RCC 7860 (cell line): ENCODE measurements around the gene NKTR.
"Not testable (repeated sequence)": the region's sequence is repeated elsewhere in the genome, so short reads cannot be mapped to it uniquely, and the experiment has no call there.

Source experiments
- DNase-seq: peaks from one replicate; pipeline ENCODE4 v3.0.0-alpha.2; 2015; ENCODE audit warnings: low spot score
- FAIRE-seq: peaks from 2 replicates; lab custom pipeline; 2012; peaks lifted over from hg19 to GRCh38; lab: Jason Lieb, UNC

The NKTR gene

GRCh38 chr3:42600111-42600957 is at the start of gene NKTR:
TSS of gene NKTR (plus strand) at chr3:42600686. CDS start at chr3:42601007, 321 bp downstream.
- DNase-seq, result peak; percentile 96
- peak; percentile 87 for FAIRE-seq

- no peak for DNase-seq
- FAIRE-seq, result no peak
Measured at GRCh38 chr3:42552830-42553229, 47.7 kb upstream of the NKTR start.

- DNase-seq (no peak), FAIRE-seq (no peak)
Measured at GRCh38 chr3:42556089-42556632, 44.3 kb upstream of the NKTR start.

- DNase-seq, FAIRE-seq: not testable (repeated sequence)
Measured at GRCh38 chr3:42556817-42557216, 43.7 kb upstream of the NKTR start.

- DNase-seq, result no peak
- FAIRE-seq, result no peak
Measured at GRCh38 chr3:42557854-42558253, 42.6 kb upstream of the NKTR start.

- DNase-seq (no peak), FAIRE-seq (no peak)
Measured at GRCh38 chr3:42562047-42562907, 38.2 kb upstream of the NKTR start.

- no peak for FAIRE-seq
- no peak for DNase-seq
Measured at GRCh38 chr3:42569593-42570142, 30.8 kb upstream of the NKTR start.

- FAIRE-seq (no peak), DNase-seq (peak; percentile 20)
Measured at GRCh38 chr3:42572278-42572677, 28.2 kb upstream of the NKTR start.

GRCh38 chr3:42575137-42575741 is 25.2 kb upstream of the NKTR start:
- no peak for DNase-seq
- no peak for FAIRE-seq

GRCh38 chr3:42578054-42578453 is 22.4 kb upstream of the NKTR start:
- DNase-seq (no peak), FAIRE-seq (no peak)

- FAIRE-seq, DNase-seq: not testable (repeated sequence)
Measured at GRCh38 chr3:42579346-42579745, 21.1 kb upstream of the NKTR start.

- no peak for FAIRE-seq
- DNase-seq, result no peak
Measured at GRCh38 chr3:42581400-42581708, 19.1 kb upstream of the NKTR start.

- DNase-seq (peak; percentile 93), FAIRE-seq (no peak)
Measured at GRCh38 chr3:42581709-42582473, 18.6 kb upstream of the NKTR start, which contains the start of gene SEC22C. TSS of gene SEC22C (minus strand) at chr3:42581967. CDS start at chr3:42569046, 12,921 bp downstream.

- FAIRE-seq, result no peak
Measured at GRCh38 chr3:42582474-42583070, 17.9 kb upstream of the NKTR start.

GRCh38 chr3:42588625-42589024 is 11.9 kb upstream of the NKTR start:
- DNase-seq, result no peak
- FAIRE-seq, result no peak

More at GRCh38 chr3:42582474-42583070, 17.9 kb upstream of the NKTR start:
- DNase-seq, result no peak

- FAIRE-seq (no peak), DNase-seq (no peak)
Measured at GRCh38 chr3:42589382-42590109, 10.9 kb upstream of the NKTR start.

- FAIRE-seq (no peak), DNase-seq (no peak)
Measured at GRCh38 chr3:42590989-42591756, 9.3 kb upstream of the NKTR start.

- DNase-seq (no peak), FAIRE-seq (no peak)
Measured at GRCh38 chr3:42591811-42592210, 8.7 kb upstream of the NKTR start.
